ENCODE results near the gene GPR176.

GPR176 gene

DNA sequence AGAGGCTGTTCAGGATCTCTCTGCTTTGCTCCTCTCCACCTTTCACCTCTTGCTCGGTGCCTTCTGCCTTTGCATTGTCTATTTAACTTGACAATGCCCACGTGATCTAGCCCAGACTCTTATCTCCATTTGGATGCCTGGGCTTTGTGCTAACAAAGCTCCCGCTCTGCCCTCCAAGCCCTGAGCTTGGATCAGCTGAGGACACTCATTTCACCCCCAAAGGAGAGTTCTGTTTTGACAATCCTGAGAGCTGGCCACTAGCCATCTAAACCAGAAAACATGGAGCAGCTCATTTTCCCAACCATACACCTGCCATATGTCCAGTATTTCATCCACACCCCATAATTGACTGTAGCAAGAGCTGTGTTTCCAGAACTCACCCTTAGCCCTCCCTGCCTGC lies 12.8 kb downstream of the GPR176 start:
- WGBS, 2 donors (ENCODE audit: extremely low coverage in 2 of 2, insufficient read length in 2 of 2, insufficient replicate concordance in 1 of 2) = no CpG with 5 or more reads among the region's 3 CpGs
- no peak overlapping the region for H2BK5ac ChIP-seq (ENCODE audit: low read length)
- no peak overlapping the region for H3K18ac ChIP-seq (ENCODE audit: low read length)
- H2AK5ac ChIP-seq (ENCODE audit: low read depth, low read length) = no peak overlapping the region
- peaks cover 0 to 27% (median 0%) of the 10 kb centered on the region in 3 experiments for H3K27me3 ChIP-seq (ENCODE audit: control insufficient read depth in 3 of 3, insufficient read depth in 3 of 3, low read depth in 1 of 3, low read length in 3 of 3)
- no peak overlapping the region for H2BK15ac ChIP-seq (ENCODE audit: low read length)
- H3K4me3 ChIP-seq (ENCODE audit: low read length in 2 of 2) = no peak overlapping the region
- no peaks in the 10 kb centered on the region for H3K36me3 ChIP-seq (replicated peaks in 1 of 2; ENCODE audit: control insufficient read depth in 2 of 2, insufficient read depth in 2 of 2, low read length in 2 of 2)
- peaks cover 4 to 9% of the 10 kb centered on the region in 2 donors for H3K4me1 ChIP-seq (ENCODE audit: control insufficient read depth in 2 of 2, insufficient read depth in 1 of 2, low read depth in 1 of 2, low read length in 2 of 2)
- H3K23ac ChIP-seq (ENCODE audit: low read depth, low read length, poor library complexity) = no peak overlapping the region
- H3K4ac ChIP-seq (ENCODE audit: low read length) = no peak overlapping the region
- no peaks in the 10 kb centered on the region for H3K9me3 ChIP-seq (replicated peaks in 1 of 2; ENCODE audit: control insufficient read depth in 2 of 2, insufficient read depth in 1 of 2, low read depth in 1 of 2, low read length in 2 of 2)
- H4K8ac ChIP-seq (ENCODE audit: low read depth, low read length) = no peak overlapping the region
- no peak overlapping the region for H2BK120ac ChIP-seq (ENCODE audit: low read depth, low read length)
- no peak overlapping the region for H3K27ac ChIP-seq (replicated peaks; ENCODE audit: low read length)
- H3K9ac ChIP-seq (ENCODE audit: low read depth, low read length, poor library complexity) = no peak overlapping the region
- H2BK12ac ChIP-seq (ENCODE audit: low read length) = no peak overlapping the region
- no peak overlapping the region for H4K91ac ChIP-seq (ENCODE audit: low read depth, low read length, poor library complexity)
- no peak for DNase-seq (ENCODE audit: low spot score)
- H3K79me1 ChIP-seq (ENCODE audit: low read depth, low read length) = no peaks in the 10 kb centered on the region
- H3K14ac ChIP-seq (ENCODE audit: low read length) = no peak overlapping the region
- no peak overlapping the region for H3K4me2 ChIP-seq (ENCODE audit: insufficient read depth, low read length, poor library complexity, severe bottlenecking)
- peak overlapping the region; percentile 64 for H2AFZ ChIP-seq (ENCODE audit: low read length)

DNA sequence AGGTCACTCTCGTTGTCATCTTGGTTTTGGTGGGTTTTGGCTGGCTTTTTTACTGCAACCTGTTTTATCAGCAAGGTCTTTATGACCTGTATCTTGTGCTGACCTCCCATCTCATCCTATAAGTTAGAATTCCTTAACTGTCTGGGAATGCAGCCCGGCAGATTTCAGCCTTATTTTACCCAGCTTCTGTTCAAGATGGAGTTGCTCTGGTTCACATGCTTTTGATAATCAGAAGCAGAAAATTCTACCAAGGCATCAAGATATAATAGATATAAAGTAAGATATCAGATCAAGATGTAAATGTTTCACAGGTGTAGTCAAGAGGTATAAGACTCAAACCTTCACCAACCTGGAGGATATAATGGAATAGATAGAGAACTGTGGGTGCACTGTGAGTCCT lies 16.0 kb downstream of the GPR176 start:
- H3K27me3 ChIP-seq (ENCODE audit: control insufficient read depth in 3 of 3, insufficient read depth in 3 of 3, low read depth in 1 of 3, low read length in 3 of 3) = peaks cover 0 to 28% (median 0%) of the 10 kb centered on the region in 3 experiments
- no peak overlapping the region for H3K9ac ChIP-seq (ENCODE audit: low read depth, low read length, poor library complexity)
- no peaks in the 10 kb centered on the region for H3K9me3 ChIP-seq (replicated peaks in 1 of 2; ENCODE audit: control insufficient read depth in 2 of 2, insufficient read depth in 1 of 2, low read depth in 1 of 2, low read length in 2 of 2)
- H2AK5ac ChIP-seq (ENCODE audit: low read depth, low read length) = no peak overlapping the region
- peaks cover 4 to 15% of the 10 kb centered on the region in 2 donors for H3K4me1 ChIP-seq (ENCODE audit: control insufficient read depth in 2 of 2, insufficient read depth in 1 of 2, low read depth in 1 of 2, low read length in 2 of 2)
- H3K79me1 ChIP-seq (ENCODE audit: low read depth, low read length) = no peaks in the 10 kb centered on the region
- no peak overlapping the region for H3K4me3 ChIP-seq (ENCODE audit: low read length in 2 of 2)
- H2BK12ac ChIP-seq (ENCODE audit: low read length) = no peak overlapping the region
- H2BK15ac ChIP-seq (ENCODE audit: low read length) = no peak overlapping the region
- H4K91ac ChIP-seq (ENCODE audit: low read depth, low read length, poor library complexity) = no peak overlapping the region
- no peak for DNase-seq (ENCODE audit: low spot score)
- H3K18ac ChIP-seq (ENCODE audit: low read length) = no peak overlapping the region
- no peak overlapping the region for H3K14ac ChIP-seq (ENCODE audit: low read length)
- no CpG with 5 or more reads among the region's 2 CpGs for WGBS, 2 donors (ENCODE audit: extremely low coverage in 2 of 2, insufficient read length in 2 of 2, insufficient replicate concordance in 1 of 2)
- no peak overlapping the region for H3K23ac ChIP-seq (ENCODE audit: low read depth, low read length, poor library complexity)
- H2BK120ac ChIP-seq (ENCODE audit: low read depth, low read length) = no peak overlapping the region
- no peak overlapping the region for H3K4ac ChIP-seq (ENCODE audit: low read length)
- no peak overlapping the region for H4K8ac ChIP-seq (ENCODE audit: low read depth, low read length)
- no peak overlapping the region for H3K4me2 ChIP-seq (ENCODE audit: insufficient read depth, low read length, poor library complexity, severe bottlenecking)
- no peaks in the 10 kb centered on the region for H3K36me3 ChIP-seq (replicated peaks in 1 of 2; ENCODE audit: control insufficient read depth in 2 of 2, insufficient read depth in 2 of 2, low read length in 2 of 2)
- H2AFZ ChIP-seq (ENCODE audit: low read length) = no peak overlapping the region
- H2BK5ac ChIP-seq (ENCODE audit: low read length) = no peak overlapping the region
- H3K27ac ChIP-seq (replicated peaks; ENCODE audit: low read length) = no peak overlapping the region

DNA sequence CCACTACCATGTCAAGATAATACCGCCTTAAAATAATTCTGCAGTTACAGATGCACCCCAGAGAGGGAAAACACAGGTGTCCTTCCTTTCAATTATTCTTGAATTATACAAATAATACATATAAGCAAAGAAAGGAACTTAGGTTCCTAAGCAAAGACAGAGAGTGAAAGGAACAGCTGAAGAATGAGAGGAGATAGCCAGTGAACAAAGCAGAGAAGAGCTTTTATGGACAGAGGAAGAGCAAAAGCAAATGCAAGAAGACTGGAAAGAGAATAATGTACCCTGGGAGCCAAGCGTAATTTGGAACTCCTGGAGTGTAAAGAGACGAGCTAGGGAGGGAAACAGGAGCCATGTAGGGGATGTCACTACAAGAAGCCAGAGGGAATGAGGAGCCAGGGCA lies 21.7 kb downstream of the GPR176 start:
- H3K4me1 ChIP-seq (ENCODE audit: control insufficient read depth in 2 of 2, insufficient read depth in 1 of 2, low read depth in 1 of 2, low read length in 2 of 2) = peaks cover 0 to 16% of the 10 kb centered on the region in 2 donors
- H3K27me3 ChIP-seq (ENCODE audit: control insufficient read depth in 3 of 3, insufficient read depth in 3 of 3, low read depth in 1 of 3, low read length in 3 of 3) = peaks cover 0 to 20% (median 0%) of the 10 kb centered on the region in 3 experiments
- no peak overlapping the region for H3K27ac ChIP-seq (replicated peaks; ENCODE audit: low read length)
- H4K91ac ChIP-seq (ENCODE audit: low read depth, low read length, poor library complexity) = no peak overlapping the region
- no peak overlapping the region for H3K18ac ChIP-seq (ENCODE audit: low read length)
- H3K79me1 ChIP-seq (ENCODE audit: low read depth, low read length) = no peaks in the 10 kb centered on the region
- no peaks in the 10 kb centered on the region for H3K9me3 ChIP-seq (replicated peaks in 1 of 2; ENCODE audit: control insufficient read depth in 2 of 2, insufficient read depth in 1 of 2, low read depth in 1 of 2, low read length in 2 of 2)
- H2BK5ac ChIP-seq (ENCODE audit: low read length) = no peak overlapping the region
- no peak overlapping the region for H4K8ac ChIP-seq (ENCODE audit: low read depth, low read length)
- H2BK15ac ChIP-seq (ENCODE audit: low read length) = no peak overlapping the region
- no peak for DNase-seq (ENCODE audit: low spot score)
- H3K4ac ChIP-seq (ENCODE audit: low read length) = no peak overlapping the region
- no peak overlapping the region for H2BK120ac ChIP-seq (ENCODE audit: low read depth, low read length)
- no peak overlapping the region for H2BK12ac ChIP-seq (ENCODE audit: low read length)
- no peak overlapping the region for H3K4me2 ChIP-seq (ENCODE audit: insufficient read depth, low read length, poor library complexity, severe bottlenecking)
- H3K4me3 ChIP-seq (ENCODE audit: low read length in 2 of 2) = no peak overlapping the region
- no peak overlapping the region for H2AFZ ChIP-seq (ENCODE audit: low read length)
- H3K36me3 ChIP-seq (replicated peaks in 1 of 2; ENCODE audit: control insufficient read depth in 2 of 2, insufficient read depth in 2 of 2, low read length in 2 of 2) = no peaks in the 10 kb centered on the region
- H3K23ac ChIP-seq (ENCODE audit: low read depth, low read length, poor library complexity) = no peak overlapping the region
- no CpG with 5 or more reads among the region's 3 CpGs for WGBS, 2 donors (ENCODE audit: extremely low coverage in 2 of 2, insufficient read length in 2 of 2, insufficient replicate concordance in 1 of 2)
- H3K9ac ChIP-seq (ENCODE audit: low read depth, low read length, poor library complexity) = no peak overlapping the region
- H3K14ac ChIP-seq (ENCODE audit: low read length) = no peak overlapping the region
- H2AK5ac ChIP-seq (ENCODE audit: low read depth, low read length) = no peak overlapping the region

DNA sequence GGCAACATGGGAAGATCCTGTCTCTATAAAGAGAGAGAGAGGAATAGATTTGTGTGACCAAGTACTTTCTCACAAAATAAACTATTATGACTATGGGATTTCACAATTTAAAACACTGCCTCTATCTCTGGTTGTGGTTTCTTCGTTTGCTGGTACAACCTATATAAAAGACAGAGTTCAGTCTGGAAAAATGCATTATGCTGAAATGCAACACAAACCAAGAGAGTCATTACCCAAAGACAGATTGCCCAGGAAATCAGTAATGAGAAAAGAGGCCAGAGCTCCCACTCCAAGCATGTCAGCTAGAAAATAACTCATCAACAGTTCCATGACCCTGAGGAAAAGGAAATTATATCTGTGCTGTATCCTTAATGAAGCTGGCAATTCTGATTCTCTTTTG lies 23.2 kb downstream of the GPR176 start:
- Histone ChIP-seq H3K23ac (ENCODE audit: low read depth, low read length, poor library complexity) (no peak overlapping the region), H3K79me1 (ENCODE audit: low read depth, low read length) (no peaks in the 10 kb centered on the region), H3K4me1 (ENCODE audit: control insufficient read depth in 2 of 2, insufficient read depth in 1 of 2, low read depth in 1 of 2, low read length in 2 of 2) (peaks cover 0 to 11% of the 10 kb centered on the region in 2 donors), H3K4me2 (ENCODE audit: insufficient read depth, low read length, poor library complexity, severe bottlenecking) (no peak overlapping the region), H3K27me3 (ENCODE audit: control insufficient read depth in 3 of 3, insufficient read depth in 3 of 3, low read depth in 1 of 3, low read length in 3 of 3) (peaks cover 0 to 12% (median 0%) of the 10 kb centered on the region in 3 experiments), H3K4me3 (ENCODE audit: low read length in 2 of 2) (no peak overlapping the region), H3K27ac (replicated peaks; ENCODE audit: low read length) (no peak overlapping the region), H3K14ac (ENCODE audit: low read length) (no peak overlapping the region), H3K9me3 (replicated peaks in 1 of 2; ENCODE audit: control insufficient read depth in 2 of 2, insufficient read depth in 1 of 2, low read depth in 1 of 2, low read length in 2 of 2) (no peaks in the 10 kb centered on the region), H4K91ac (ENCODE audit: low read depth, low read length, poor library complexity) (no peak overlapping the region), H2AK5ac (ENCODE audit: low read depth, low read length) (no peak overlapping the region), H3K36me3 (replicated peaks in 1 of 2; ENCODE audit: control insufficient read depth in 2 of 2, insufficient read depth in 2 of 2, low read length in 2 of 2) (no peaks in the 10 kb centered on the region), H3K4ac (ENCODE audit: low read length) (no peak overlapping the region), H3K18ac (ENCODE audit: low read length) (no peak overlapping the region), H4K8ac (ENCODE audit: low read depth, low read length) (no peak overlapping the region), H2BK15ac (ENCODE audit: low read length) (no peak overlapping the region), H2AFZ (ENCODE audit: low read length) (no peak overlapping the region), H2BK120ac (ENCODE audit: low read depth, low read length) (no peak overlapping the region), H2BK5ac (ENCODE audit: low read length) (no peak overlapping the region), H3K9ac (ENCODE audit: low read depth, low read length, poor library complexity) (no peak overlapping the region), H2BK12ac (ENCODE audit: low read length) (no peak overlapping the region)
- WGBS, 2 donors (ENCODE audit: extremely low coverage in 2 of 2, insufficient read length in 2 of 2, insufficient replicate concordance in 1 of 2) = no CpG with 5 or more reads among the region's 1 CpG
- no peak for DNase-seq (ENCODE audit: low spot score)

Measured in neuronal stem cell (in vitro differentiated cells).